Activated CD4-positive, alpha-beta T cell treated with anti-CD3 and anti-CD28 coated beads for 1 hour (primary cell): ENCODE data around the gene NBPF12.
A peak's percentile ranks its signal among the peaks of the same experiment; 100 is the strongest.
"Not testable (repeated sequence)": the region's sequence is repeated elsewhere in the genome, so short reads cannot be mapped to it uniquely, and the experiment has no call there.

Experiments used
- DNase-seq: peaks from one replicate; pipeline ENCODE4 v3.0.0-alpha.2; 2020

The NBPF12 gene

GRCh38 chr1:146938242-146938902 is at the start of gene NBPF12:
Gene NBPF12 (plus strand): TSS chr1:146938324. CDS start chr1:146960144, 21,820 bp downstream.
- DNase-seq, result peak; percentile 67

GRCh38 chr1:146891355-146891754 is 46.8 kb upstream of the NBPF12 start:
- DNase-seq, result not testable (repeated sequence)

GRCh38 chr1:146892331-146892730 is 45.8 kb upstream of the NBPF12 start:
- DNase-seq, result not testable (repeated sequence)

GRCh38 chr1:146907565-146908261 is 30.4 kb upstream of the NBPF12 start:
- not testable (repeated sequence) for DNase-seq

GRCh38 chr1:146912975-146913374 is 25.1 kb upstream of the NBPF12 start:
- DNase-seq, result not testable (repeated sequence)

GRCh38 chr1:146920811-146921210 is 17.3 kb upstream of the NBPF12 start:
- not testable (repeated sequence) for DNase-seq

- DNase-seq, result not testable (repeated sequence)
Observed at GRCh38 chr1:146922614-146923013, 15.5 kb upstream of the NBPF12 start.

GRCh38 chr1:146924106-146924505 is 14.0 kb upstream of the NBPF12 start:
- not testable (repeated sequence) for DNase-seq

- not testable (repeated sequence) for DNase-seq
Observed at GRCh38 chr1:146926413-146926812, 11.7 kb upstream of the NBPF12 start.

GRCh38 chr1:146930225-146930624 is 7.9 kb upstream of the NBPF12 start:
- not testable (repeated sequence) for DNase-seq

- DNase-seq, result not testable (repeated sequence)
Observed at GRCh38 chr1:146934390-146935223, 3.5 kb upstream of the NBPF12 start.

GRCh38 chr1:146937462-146937861 is 662 bp upstream of the NBPF12 start:
- not testable (repeated sequence) for DNase-seq

GRCh38 chr1:146938927-146939786 is 1.0 kb downstream of the NBPF12 start:
- not testable (repeated sequence) for DNase-seq

GRCh38 chr1:146940293-146940692 is 2.2 kb downstream of the NBPF12 start:
- DNase-seq, result not testable (repeated sequence)

- DNase-seq, result not testable (repeated sequence)
Observed at GRCh38 chr1:146943342-146943886, 5.3 kb downstream of the NBPF12 start.

- DNase-seq, result not testable (repeated sequence)
Observed at GRCh38 chr1:146948127-146948526, 10.0 kb downstream of the NBPF12 start.

- not testable (repeated sequence) for DNase-seq
Observed at GRCh38 chr1:146964340-146964739, 26.2 kb downstream of the NBPF12 start.

GRCh38 chr1:146966351-146966750 is 28.2 kb downstream of the NBPF12 start:
- not testable (repeated sequence) for DNase-seq

- DNase-seq, result not testable (repeated sequence)
Observed at GRCh38 chr1:146970656-146971055, 32.5 kb downstream of the NBPF12 start.

GRCh38 chr1:146972681-146973080 is 34.6 kb downstream of the NBPF12 start:
- DNase-seq, result not testable (repeated sequence)

GRCh38 chr1:146985855-146986254 is 47.7 kb downstream of the NBPF12 start:
- not testable (repeated sequence) for DNase-seq

- not testable (repeated sequence) for DNase-seq
Observed at GRCh38 chr1:146986450-146986849, 48.3 kb downstream of the NBPF12 start.
